Measurements from ENCODE around the gene FBRSL1.

DNA sequence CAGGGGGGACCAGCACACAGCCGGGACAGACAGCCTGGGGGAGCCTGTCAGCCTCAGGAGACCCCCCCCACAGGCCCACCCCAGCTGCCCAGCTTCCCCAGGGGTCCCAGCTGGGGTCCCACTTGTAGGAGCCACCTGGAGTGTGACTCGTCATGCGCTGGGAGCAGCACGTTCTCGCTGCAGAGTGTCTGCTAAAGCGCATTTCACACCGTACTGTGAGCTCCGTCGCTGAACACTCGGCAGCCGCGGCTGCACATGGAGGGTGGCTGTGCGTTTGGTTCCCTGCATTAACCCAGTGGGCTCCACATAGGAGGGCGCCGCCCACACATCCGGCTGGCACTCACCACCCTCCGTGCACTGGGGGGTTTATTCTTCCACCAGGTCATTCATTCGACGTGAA is 56.7 kb downstream of the FBRSL1 start:
- no peak for TF ChIP-seq POLR2A (IDR thresholded peaks at IDR 0.05)
- TF ChIP-seq, protein P1, sequence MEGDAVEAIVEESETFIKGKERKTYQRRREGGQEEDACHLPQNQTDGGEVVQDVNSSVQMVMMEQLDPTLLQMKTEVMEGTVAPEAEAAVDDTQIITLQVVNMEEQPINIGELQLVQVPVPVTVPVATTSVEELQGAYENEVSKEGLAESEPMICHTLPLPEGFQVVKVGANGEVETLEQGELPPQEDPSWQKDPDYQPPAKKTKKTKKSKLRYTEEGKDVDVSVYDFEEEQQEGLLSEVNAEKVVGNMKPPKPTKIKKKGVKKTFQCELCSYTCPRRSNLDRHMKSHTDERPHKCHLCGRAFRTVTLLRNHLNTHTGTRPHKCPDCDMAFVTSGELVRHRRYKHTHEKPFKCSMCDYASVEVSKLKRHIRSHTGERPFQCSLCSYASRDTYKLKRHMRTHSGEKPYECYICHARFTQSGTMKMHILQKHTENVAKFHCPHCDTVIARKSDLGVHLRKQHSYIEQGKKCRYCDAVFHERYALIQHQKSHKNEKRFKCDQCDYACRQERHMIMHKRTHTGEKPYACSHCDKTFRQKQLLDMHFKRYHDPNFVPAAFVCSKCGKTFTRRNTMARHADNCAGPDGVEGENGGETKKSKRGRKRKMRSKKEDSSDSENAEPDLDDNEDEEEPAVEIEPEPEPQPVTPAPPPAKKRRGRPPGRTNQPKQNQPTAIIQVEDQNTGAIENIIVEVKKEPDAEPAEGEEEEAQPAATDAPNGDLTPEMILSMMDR (IDR thresholded peaks at IDR 0.05): no peak

Data from heart left ventricle (tissue), 13 donors.